IMR-90 (cell line): ENCODE data around the gene ZCCHC14.

Experiments used
- POLR2A ChIP-seq: IDR thresholded peaks from 2 replicates; pipeline ENCODE4 v1.6.1; 2012; ENCODE audit warnings: mild to moderate bottlenecking, low read depth, low read length
- RFX5 ChIP-seq: IDR thresholded peaks from 2 replicates; pipeline ENCODE4 v1.8.0; 2012; ENCODE audit warnings: low read depth, mild to moderate bottlenecking, low read length, moderate library complexity
- TF ChIP-seq, protein P1 (sequence below): conservative IDR thresholded peaks from 2 replicates; pipeline ENCODE4 v1.5.1; 2012; ENCODE audit warnings: mild to moderate bottlenecking, low read depth, low read length, improper control_type of control experiment

DNA sequence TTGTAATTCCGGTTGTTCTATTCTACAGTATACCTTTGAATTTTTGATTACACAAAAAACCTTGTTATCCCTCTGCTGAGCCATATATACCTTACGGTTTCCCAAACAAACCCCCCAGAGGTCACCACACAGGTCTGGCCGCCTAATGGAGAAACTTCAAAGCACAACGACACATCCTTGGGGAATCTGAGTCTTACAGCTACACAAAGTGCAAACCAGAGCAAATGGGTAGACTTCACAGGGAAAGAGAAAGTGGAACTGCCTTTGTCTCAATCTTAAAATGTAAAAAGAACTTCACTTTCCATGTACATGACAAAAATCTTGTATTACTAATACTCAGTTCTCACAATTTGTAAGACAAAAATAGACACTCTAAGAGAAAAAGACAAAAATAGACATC lies 111.9 kb downstream of the ZCCHC14 start:
- TF ChIP-seq, protein P1, sequence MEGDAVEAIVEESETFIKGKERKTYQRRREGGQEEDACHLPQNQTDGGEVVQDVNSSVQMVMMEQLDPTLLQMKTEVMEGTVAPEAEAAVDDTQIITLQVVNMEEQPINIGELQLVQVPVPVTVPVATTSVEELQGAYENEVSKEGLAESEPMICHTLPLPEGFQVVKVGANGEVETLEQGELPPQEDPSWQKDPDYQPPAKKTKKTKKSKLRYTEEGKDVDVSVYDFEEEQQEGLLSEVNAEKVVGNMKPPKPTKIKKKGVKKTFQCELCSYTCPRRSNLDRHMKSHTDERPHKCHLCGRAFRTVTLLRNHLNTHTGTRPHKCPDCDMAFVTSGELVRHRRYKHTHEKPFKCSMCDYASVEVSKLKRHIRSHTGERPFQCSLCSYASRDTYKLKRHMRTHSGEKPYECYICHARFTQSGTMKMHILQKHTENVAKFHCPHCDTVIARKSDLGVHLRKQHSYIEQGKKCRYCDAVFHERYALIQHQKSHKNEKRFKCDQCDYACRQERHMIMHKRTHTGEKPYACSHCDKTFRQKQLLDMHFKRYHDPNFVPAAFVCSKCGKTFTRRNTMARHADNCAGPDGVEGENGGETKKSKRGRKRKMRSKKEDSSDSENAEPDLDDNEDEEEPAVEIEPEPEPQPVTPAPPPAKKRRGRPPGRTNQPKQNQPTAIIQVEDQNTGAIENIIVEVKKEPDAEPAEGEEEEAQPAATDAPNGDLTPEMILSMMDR = no peak
- TF ChIP-seq RFX5 = no peak
- TF ChIP-seq POLR2A = no peak
